Measurements from ENCODE around the gene NFRKB.
"Not testable (repeated sequence)": the region's sequence is repeated elsewhere in the genome, so short reads cannot be mapped to it uniquely, and the experiment has no call there.

Gene NFRKB

GRCh38 chr11:129894278-129895125, 876 bp downstream of the NFRKB start:
- DNase-seq (ENCODE audit: low read depth in 2 of 2), result no peak

- no peak for DNase-seq (ENCODE audit: low read depth in 2 of 2)
Measured at GRCh38 chr11:129888451-129888850, 6.9 kb downstream of the NFRKB start.

GRCh38 chr11:129885381-129885780, 10.0 kb downstream of the NFRKB start:
- DNase-seq (ENCODE audit: low read depth in 2 of 2), result no peak

GRCh38 chr11:129884581-129884980, 10.8 kb downstream of the NFRKB start:
- DNase-seq (ENCODE audit: low read depth in 2 of 2), result no peak

GRCh38 chr11:129881570-129882170, 13.7 kb downstream of the NFRKB start:
- no peak for DNase-seq (ENCODE audit: low read depth in 2 of 2)

GRCh38 chr11:129880311-129880710, 15.1 kb downstream of the NFRKB start:
- DNase-seq (ENCODE audit: low read depth in 2 of 2), result no peak

GRCh38 chr11:129871914-129872313, 23.5 kb downstream of the NFRKB start:
- no peak for DNase-seq (ENCODE audit: low read depth in 2 of 2)

- not testable (repeated sequence) for DNase-seq (ENCODE audit: low read depth in 2 of 2)
Measured at GRCh38 chr11:129868626-129869025, 26.8 kb downstream of the NFRKB start.

- no peak for DNase-seq (ENCODE audit: low read depth in 2 of 2)
Measured at GRCh38 chr11:129866311-129866710, 29.1 kb downstream of the NFRKB start.

GRCh38 chr11:129865701-129866100, 29.7 kb downstream of the NFRKB start:
- DNase-seq (ENCODE audit: low read depth in 2 of 2), result peak in 1 of 2 donors; percentile 7

GRCh38 chr11:129864811-129865210, 30.6 kb downstream of the NFRKB start:
- DNase-seq (ENCODE audit: low read depth in 2 of 2), result no peak

GRCh38 chr11:129861702-129862522, 33.5 kb downstream of the NFRKB start:
- no peak for DNase-seq (ENCODE audit: low read depth in 2 of 2)

GRCh38 chr11:129856036-129856435, 39.3 kb downstream of the NFRKB start:
- no peak for DNase-seq (ENCODE audit: low read depth in 2 of 2)

GRCh38 chr11:129855086-129855485, 40.3 kb downstream of the NFRKB start:
- DNase-seq (ENCODE audit: low read depth in 2 of 2), result no peak

- DNase-seq (ENCODE audit: low read depth in 2 of 2), result no peak
Measured at GRCh38 chr11:129854232-129854805, 41.1 kb downstream of the NFRKB start.

GRCh38 chr11:129853518-129854231, 41.7 kb downstream of the NFRKB start:
- no peak for DNase-seq (ENCODE audit: low read depth in 2 of 2)

GRCh38 chr11:129852125-129852740, 43.1 kb downstream of the NFRKB start:
- DNase-seq (ENCODE audit: low read depth in 2 of 2), result no peak

- DNase-seq (ENCODE audit: low read depth in 2 of 2), result no peak
Measured at GRCh38 chr11:129849447-129850130, 45.8 kb downstream of the NFRKB start.

GRCh38 chr11:129847361-129847760, 48.0 kb downstream of the NFRKB start:
- not testable (repeated sequence) for DNase-seq (ENCODE audit: low read depth in 2 of 2)

Measured in stimulated activated CD8-positive, alpha-beta memory T cell treated with anti-CD3 and anti-CD28 coated beads, Interleukin-15, amount 100 ng/mL, for 48 hours (primary cell).